Esophagus squamous epithelium (tissue), 5 donors: ENCODE measurements around the gene DOK5. TPM values are rescaled to one million over a fixed set of nuclear protein-coding genes. Genes with fewer than 3 reads are reported as not detected.

Experiments
- DNase-seq: peaks from one replicate; lab custom pipeline; 2025; lab: John Stamatoyannopoulos, UW
- H3K27ac ChIP-seq, 4 donors: fragments of 200-600 bp; sonication (generic); one replicate each; pipeline ENCODE4 v1.5.1; 2016 to 2019; ENCODE audit warnings: mild to moderate bottlenecking in 1 of 4
- H3K27me3 ChIP-seq, 4 donors: fragments of 200-600 bp; sonication (generic); 1 replicate in 3 of 4; 2 replicates in 1 of 4; pipeline versions ENCODE4 v1.5.1 to v1.6.0; 2017 to 2021; ENCODE audit warnings: antibody characterized with exemption in 1 of 4
- H3K36me3 ChIP-seq, 3 donors: fragments of 200-600 bp; sonication (generic); one replicate each; pipeline ENCODE4 v1.5.1; 2016 to 2019
- H3K4me1 ChIP-seq, 3 donors: fragments of 200-600 bp; sonication (generic); one replicate each; pipeline ENCODE4 v1.5.1; 2017 to 2019
- H3K4me3 ChIP-seq, 4 donors: fragments of 200-600 bp; sonication (generic); 1 replicate in 3 of 4; 2 replicates in 1 of 4; pipeline ENCODE4 v1.5.1; 2016 to 2019; ENCODE audit warnings: mild to moderate bottlenecking in 2 of 4, moderate library complexity in 1 of 4
- H3K9me3 ChIP-seq, 3 donors: fragments of 200-600 bp; sonication (generic); one replicate each; pipeline ENCODE4 v1.5.1; 2016 to 2019
- POLR2A ChIP-seq, 4 donors: fragments of 450-650 bp; IDR thresholded peaks; one replicate each; pipeline ENCODE4 v1.6.1; 2017; ENCODE audit warnings: antibody characterized with exemption in 4 of 4, mild to moderate bottlenecking in 4 of 4, moderate library complexity in 3 of 4
- WGBS, 2 donors: methylation state at CpG; one replicate each; pipeline ENCODE4 v1.1.5; 2018; 5-methylcytosine and 5-hydroxymethylcytosine counted together
- intact Hi-C: fragments of 100-400 bp; cut with DNase I; formaldehyde crosslinking; loops from one replicate; pipeline ENCODE4 v1.15.0; 2022
- total RNA-seq, 4 donors: library from RNA; depleted of rRNA; stranded (reverse); fragments of >200 nt; gene quantifications; one replicate each; pipeline ENCODE4 v1.1.0, GENCODE V29; 2016
- TF ChIP-seq, protein P1 (sequence below), 6 experiments: fragments of 450-650 bp in 4 of 6; fragments of 200-600 bp in 2 of 6; sonication (generic) in 2 of 6; IDR thresholded peaks; one replicate each; pipeline ENCODE4 v1.5.1; 2016 to 2019; ENCODE audit warnings: antibody characterized with exemption in 6 of 6, mild to moderate bottlenecking in 4 of 6, moderate library complexity in 4 of 6
- donor health status: DM: yes; HTN: yes; CAD: no.

DOK5 gene
- total RNA-seq, 4 donors from 2014 or later = 0.38 to 1.3 TPM; not detected in 2

DNA sequence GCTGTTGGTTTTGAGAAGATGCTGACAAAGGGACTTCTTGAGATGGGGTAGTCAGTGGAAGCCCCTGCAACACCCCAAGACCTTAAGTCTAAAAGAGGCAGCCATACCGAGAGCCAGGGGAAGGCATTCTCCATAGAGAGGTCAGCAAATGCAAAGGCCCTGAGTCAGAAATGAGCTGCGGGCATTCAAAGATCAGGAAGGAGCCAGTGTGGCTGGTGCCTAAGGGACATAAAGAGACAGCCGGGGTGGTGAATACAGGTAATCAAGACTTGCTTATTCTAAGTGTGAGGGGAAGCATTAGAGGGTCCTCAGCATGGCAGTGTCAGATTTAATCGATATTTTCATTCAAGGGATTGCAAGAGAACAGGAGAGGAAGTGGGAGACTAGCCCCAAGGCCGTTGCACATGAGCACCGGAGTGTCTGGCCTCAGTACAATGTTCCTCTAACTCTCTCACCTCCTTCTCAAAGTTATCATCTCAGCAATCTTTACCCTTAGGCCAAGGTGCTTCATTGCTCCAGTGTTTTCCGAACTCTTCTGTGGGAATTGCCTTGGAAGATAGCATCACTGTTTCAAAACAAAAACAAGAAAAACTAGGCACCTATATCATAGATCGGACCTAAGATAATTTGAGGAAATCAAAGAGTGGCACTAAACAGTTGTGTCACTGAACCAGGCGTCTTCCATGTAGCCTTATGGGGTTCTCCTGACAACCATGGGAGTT lies 173.2 kb downstream of the DOK5 start:
- H3K4me3 ChIP-seq = no peak overlapping the region
- intact Hi-C loops = loop anchor here (5.0 kb wide), 1 partner anchor 431 kb away; no protein-coding TSS in a partner anchor
- H3K27me3 ChIP-seq = no peaks in the 10 kb centered on the region
- no peak for DNase-seq
- H3K4me1 ChIP-seq = peaks cover 0 to 7% (median 0%) of the 10 kb centered on the region in 3 donors
- no peaks in the 10 kb centered on the region for H3K9me3 ChIP-seq
- WGBS, 2 donors = 72 to 73% methylated on average over 9 of the region's 9 CpGs
- no peak overlapping the region for H3K27ac ChIP-seq
- no peaks in the 10 kb centered on the region for H3K36me3 ChIP-seq
- TF ChIP-seq, protein P1, sequence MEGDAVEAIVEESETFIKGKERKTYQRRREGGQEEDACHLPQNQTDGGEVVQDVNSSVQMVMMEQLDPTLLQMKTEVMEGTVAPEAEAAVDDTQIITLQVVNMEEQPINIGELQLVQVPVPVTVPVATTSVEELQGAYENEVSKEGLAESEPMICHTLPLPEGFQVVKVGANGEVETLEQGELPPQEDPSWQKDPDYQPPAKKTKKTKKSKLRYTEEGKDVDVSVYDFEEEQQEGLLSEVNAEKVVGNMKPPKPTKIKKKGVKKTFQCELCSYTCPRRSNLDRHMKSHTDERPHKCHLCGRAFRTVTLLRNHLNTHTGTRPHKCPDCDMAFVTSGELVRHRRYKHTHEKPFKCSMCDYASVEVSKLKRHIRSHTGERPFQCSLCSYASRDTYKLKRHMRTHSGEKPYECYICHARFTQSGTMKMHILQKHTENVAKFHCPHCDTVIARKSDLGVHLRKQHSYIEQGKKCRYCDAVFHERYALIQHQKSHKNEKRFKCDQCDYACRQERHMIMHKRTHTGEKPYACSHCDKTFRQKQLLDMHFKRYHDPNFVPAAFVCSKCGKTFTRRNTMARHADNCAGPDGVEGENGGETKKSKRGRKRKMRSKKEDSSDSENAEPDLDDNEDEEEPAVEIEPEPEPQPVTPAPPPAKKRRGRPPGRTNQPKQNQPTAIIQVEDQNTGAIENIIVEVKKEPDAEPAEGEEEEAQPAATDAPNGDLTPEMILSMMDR (IDR thresholded peaks at IDR 0.05) = no peak
- no peak for TF ChIP-seq POLR2A (IDR thresholded peaks at IDR 0.05)

DNA sequence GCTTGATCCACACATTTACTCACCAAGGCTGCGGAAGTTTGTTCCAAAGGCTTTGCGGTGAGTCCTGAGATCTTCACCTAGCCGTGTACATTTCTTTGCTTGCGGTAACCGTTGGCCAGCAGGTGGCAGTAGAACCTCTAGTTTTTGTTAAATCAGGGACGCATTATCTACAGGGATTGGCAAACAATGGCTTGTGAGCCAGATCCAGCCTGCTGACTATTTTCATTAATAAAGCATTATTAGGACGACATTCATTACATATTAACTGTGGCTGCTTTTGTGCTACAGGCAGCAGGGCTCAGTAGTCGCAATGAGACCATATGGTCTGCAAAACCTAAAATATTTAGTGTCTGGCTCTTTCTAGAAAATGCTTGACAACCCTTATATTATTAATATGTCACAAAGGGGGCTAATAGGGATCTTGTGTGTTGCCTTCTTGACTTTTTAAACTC lies 174.1 kb downstream of the DOK5 start:
- no peak for DNase-seq
- intact Hi-C loops = loop anchor here (5.0 kb wide), 1 partner anchor 432 kb away; no protein-coding TSS in a partner anchor
- Histone ChIP-seq H3K4me3 (no peak overlapping the region), H3K4me1 (peaks cover 0 to 7% (median 0%) of the 10 kb centered on the region in 3 donors), H3K27me3 (no peaks in the 10 kb centered on the region), H3K27ac (no peak overlapping the region), H3K36me3 (no peaks in the 10 kb centered on the region), H3K9me3 (no peaks in the 10 kb centered on the region)
- no peak for TF ChIP-seq POLR2A (IDR thresholded peaks at IDR 0.05)
- TF ChIP-seq, protein P1 (IDR thresholded peaks at IDR 0.05) = peak; percentile 18 to 80 (median 71)
- WGBS, 2 donors = 5 to 10% methylated on average over 8 of the region's 8 CpGs

DNA sequence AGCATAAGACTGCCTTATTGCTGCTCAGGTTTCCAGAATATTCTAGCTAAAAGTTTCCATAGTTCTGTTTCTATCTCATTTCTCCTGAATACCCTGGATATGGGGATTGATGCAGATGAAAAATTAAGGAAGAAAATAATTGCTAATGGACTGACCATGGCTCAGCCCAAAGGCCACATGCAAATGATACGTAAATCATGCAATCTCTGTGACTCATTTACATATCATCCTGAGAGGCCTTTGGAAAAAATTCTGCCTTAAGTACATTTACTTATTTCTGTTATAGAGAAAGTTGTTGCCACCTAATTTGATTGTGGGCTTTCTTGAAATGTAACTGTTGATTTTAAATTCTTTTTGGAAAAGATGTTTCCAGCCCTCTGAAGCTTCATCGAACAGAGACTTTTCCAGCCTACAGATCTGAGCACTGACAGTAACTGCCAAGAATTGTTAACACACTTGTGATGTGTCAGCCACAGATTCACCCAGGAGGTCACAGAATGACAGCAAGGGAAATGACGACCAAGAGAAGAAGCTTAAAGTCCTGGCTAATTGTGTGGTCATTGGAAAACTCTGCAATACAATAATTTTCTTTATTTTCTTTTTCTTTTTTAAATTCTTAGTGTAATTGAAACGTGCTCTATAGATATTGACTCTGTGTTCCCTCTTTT lies 174.8 kb downstream of the DOK5 start:
- Histone ChIP-seq H3K4me1 (peaks cover 0 to 7% (median 0%) of the 10 kb centered on the region in 3 donors), H3K4me3 (no peak overlapping the region), H3K9me3 (no peaks in the 10 kb centered on the region), H3K27ac (no peak overlapping the region), H3K27me3 (no peaks in the 10 kb centered on the region), H3K36me3 (no peaks in the 10 kb centered on the region)
- no peak for DNase-seq
- TF ChIP-seq, protein P1 (IDR thresholded peaks at IDR 0.05) = no peak
- no peak for TF ChIP-seq POLR2A (IDR thresholded peaks at IDR 0.05)
- intact Hi-C loops = no loop called here
- 33 to 37% methylated on average over 4 of the region's 4 CpGs for WGBS, 2 donors

DNA sequence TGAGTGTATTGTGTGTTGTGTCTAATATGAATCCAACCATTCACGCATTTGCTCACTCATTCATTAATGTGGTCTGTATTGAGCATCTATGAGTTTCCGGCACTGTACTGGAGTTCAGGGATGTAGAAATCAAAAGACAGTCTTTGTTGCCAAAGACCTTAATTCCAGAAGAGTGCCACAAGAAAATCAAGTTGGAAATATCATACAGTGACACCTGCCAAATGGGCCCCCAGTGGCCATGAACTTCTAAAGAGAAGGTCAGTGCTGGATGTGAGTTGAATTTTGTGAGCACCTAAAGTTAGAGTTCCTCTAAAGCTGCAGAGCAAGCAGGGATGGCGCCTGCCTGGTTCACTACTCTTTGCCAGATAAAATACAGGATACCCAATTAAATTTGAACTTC lies 175.9 kb downstream of the DOK5 start:
- Histone ChIP-seq H3K4me3 (no peak overlapping the region), H3K27me3 (no peaks in the 10 kb centered on the region), H3K27ac (no peak overlapping the region), H3K4me1 (peaks cover 0 to 7% (median 0%) of the 10 kb centered on the region in 3 donors), H3K36me3 (no peaks in the 10 kb centered on the region), H3K9me3 (no peaks in the 10 kb centered on the region)
- TF ChIP-seq, protein P1 (IDR thresholded peaks at IDR 0.05) = no peak
- no peak for TF ChIP-seq POLR2A (IDR thresholded peaks at IDR 0.05)
- intact Hi-C loops = no loop called here
- 65 to 91% methylated on average over 3 of the region's 3 CpGs for WGBS, 2 donors
- no peak for DNase-seq

DNA sequence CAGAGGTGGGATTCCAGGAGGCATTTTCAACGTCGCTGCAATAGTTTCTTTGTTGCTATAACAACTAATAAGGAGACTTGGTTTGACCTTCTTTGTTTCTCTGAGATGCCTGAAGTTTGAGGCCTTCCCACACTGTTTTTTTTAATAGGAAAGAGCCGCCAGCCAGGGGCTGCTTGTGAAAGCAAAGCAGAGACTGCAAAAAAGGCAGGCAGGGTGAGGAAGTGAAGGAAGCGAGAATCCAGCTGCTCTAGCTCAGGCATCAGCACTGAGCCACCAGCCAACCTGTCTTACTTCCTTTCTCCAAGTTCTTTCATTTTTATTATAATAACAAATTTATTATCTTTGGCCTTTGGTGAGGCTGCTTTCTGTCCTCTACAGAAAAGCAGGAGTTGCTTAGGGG lies 179.1 kb downstream of the DOK5 start:
- no peak overlapping the region for H3K27ac ChIP-seq
- WGBS, 2 donors = 50 to 57% methylated on average over 4 of the region's 4 CpGs
- H3K9me3 ChIP-seq = no peaks in the 10 kb centered on the region
- intact Hi-C loops = no loop called here
- no peaks in the 10 kb centered on the region for H3K27me3 ChIP-seq
- H3K4me1 ChIP-seq = peaks cover 0 to 4% (median 0%) of the 10 kb centered on the region in 3 donors
- no peaks in the 10 kb centered on the region for H3K36me3 ChIP-seq
- DNase-seq = no peak
- no peak for TF ChIP-seq POLR2A (IDR thresholded peaks at IDR 0.05)
- TF ChIP-seq, protein P1 (IDR thresholded peaks at IDR 0.05) = no peak
- H3K4me3 ChIP-seq = no peak overlapping the region
